GM12873 (cell line): ENCODE results near the gene ARL9.

Experiments
- CTCF ChIP-seq: IDR thresholded peaks from 2 replicates; pipeline ENCODE4 v1.5.1; 2012; ENCODE audit warnings: low read depth, mild to moderate bottlenecking, moderate library complexity, low read length, control low read depth; ENCODE audit not compliant: insufficient read depth; ENCODE audit errors: missing control alignments

ARL9 gene

GRCh38 chr4:56570041-56570440 lies 64.5 kb downstream of the ARL9 start:
- TF ChIP-seq CTCF = no peak
